ENCODE data around the gene EIPR1.

The EIPR1 gene

DNA sequence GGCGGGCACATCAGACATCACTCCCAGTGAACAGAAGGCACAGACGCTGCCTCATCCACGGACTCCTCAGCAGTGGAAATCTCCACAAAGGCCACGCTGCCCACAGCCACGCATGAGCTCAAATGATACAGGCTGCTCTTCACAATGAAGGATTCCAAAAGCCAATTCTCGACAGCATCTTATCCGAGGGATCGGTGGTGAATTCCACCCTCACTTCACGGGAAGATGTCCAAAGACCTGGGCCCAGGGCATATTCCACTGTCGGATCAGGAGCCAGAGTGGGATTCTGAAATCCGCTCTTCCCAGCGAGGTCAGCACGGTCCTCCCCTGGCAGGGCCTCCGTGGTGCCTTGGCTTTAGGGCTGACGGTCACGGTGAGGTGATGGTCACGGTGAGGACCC is 55.8 kb downstream of the EIPR1 start:
- Histone ChIP-seq H2BK15ac (replicated peaks; ENCODE audit: low read depth) (no peak overlapping the region), H3K18ac (ENCODE audit: low read length) (no peak overlapping the region), H3K9ac (ENCODE audit: low read length) (no peak overlapping the region), H3K27me3 (ENCODE audit: insufficient read depth, low read length, poor library complexity) (no peaks in the 10 kb centered on the region), H3K79me1 (ENCODE audit: low read length) (peaks cover 8% of the 10 kb centered on the region), H4K8ac (ENCODE audit: low read depth, low read length) (no peak overlapping the region), H3K23ac (ENCODE audit: low read length) (no peak overlapping the region), H3K56ac (ENCODE audit: low read length) (no peak overlapping the region), H2AK5ac (ENCODE audit: low read length) (no peak overlapping the region), H3K4ac (ENCODE audit: low read depth, low read length) (no peak overlapping the region), H2BK5ac (ENCODE audit: low read length) (no peak overlapping the region), H3K4me1 (ENCODE audit: control insufficient read depth, low read depth, low read length) (no peaks in the 10 kb centered on the region), H3K79me2 (ENCODE audit: control insufficient read depth, insufficient read depth, low read length) (no peaks in the 10 kb centered on the region), H2BK120ac (ENCODE audit: low read depth, low read length) (no peak overlapping the region), H3K27ac (ENCODE audit: low read depth, low read length) (no peak overlapping the region), H3K4me3 (ENCODE audit: low read length) (no peak overlapping the region), H4K5ac (ENCODE audit: low read length) (no peak overlapping the region), H3K36me3 (ENCODE audit: control insufficient read depth, insufficient read depth, low read length) (no peaks in the 10 kb centered on the region), H3K4me2 (ENCODE audit: low read length) (no peak overlapping the region)
- no CpG with 5 or more reads among the region's 17 CpGs for WGBS (ENCODE audit: extremely low coverage, insufficient coverage, low lambda C conversion rate)
- DNase-seq: no peak

DNA sequence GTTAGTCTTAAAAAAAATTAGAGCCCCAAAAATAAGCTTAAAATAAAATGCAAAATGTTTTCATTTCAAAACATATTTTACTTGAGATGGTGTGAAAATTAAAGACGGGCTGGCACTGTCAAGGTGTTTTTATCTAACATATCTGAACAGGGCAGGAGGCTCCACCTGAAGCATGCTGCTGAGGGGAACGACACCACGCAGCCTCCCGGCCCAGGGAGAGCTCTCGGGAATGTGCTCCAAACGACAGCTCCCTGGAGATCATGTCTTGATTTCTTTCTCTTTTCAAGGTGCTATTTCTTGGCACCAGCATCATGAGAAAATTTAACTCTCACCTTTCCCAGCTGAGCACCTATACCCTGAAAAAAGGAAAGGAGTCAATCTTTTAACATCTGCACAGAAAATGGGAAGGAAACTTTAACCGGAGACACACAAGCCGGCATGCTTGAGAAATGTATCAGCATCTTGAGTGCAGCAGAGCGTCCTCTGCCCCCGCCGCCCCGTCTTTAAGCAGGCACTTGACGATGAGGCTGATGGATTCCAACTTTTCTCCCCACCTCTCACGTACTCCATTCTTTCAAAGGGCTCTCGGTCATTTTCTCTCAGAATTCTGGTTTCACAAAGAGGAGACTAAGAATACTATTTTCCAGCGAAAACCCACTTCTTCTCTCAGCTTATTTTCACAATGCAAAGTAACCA is 56.6 kb downstream of the EIPR1 start:
- Histone ChIP-seq H4K5ac (ENCODE audit: low read length) (no peak overlapping the region), H3K27me3 (ENCODE audit: insufficient read depth, low read length, poor library complexity) (no peaks in the 10 kb centered on the region), H3K36me3 (ENCODE audit: control insufficient read depth, insufficient read depth, low read length) (no peaks in the 10 kb centered on the region), H3K79me2 (ENCODE audit: control insufficient read depth, insufficient read depth, low read length) (no peaks in the 10 kb centered on the region), H3K4me3 (ENCODE audit: low read length) (no peak overlapping the region), H2AK5ac (ENCODE audit: low read length) (no peak overlapping the region), H2BK5ac (ENCODE audit: low read length) (no peak overlapping the region), H3K56ac (ENCODE audit: low read length) (no peak overlapping the region), H3K23ac (ENCODE audit: low read length) (no peak overlapping the region), H3K18ac (ENCODE audit: low read length) (no peak overlapping the region), H3K27ac (ENCODE audit: low read depth, low read length) (no peak overlapping the region), H3K4me2 (ENCODE audit: low read length) (no peak overlapping the region), H3K79me1 (ENCODE audit: low read length) (peaks cover 9% of the 10 kb centered on the region), H3K9ac (ENCODE audit: low read length) (no peak overlapping the region), H4K8ac (ENCODE audit: low read depth, low read length) (no peak overlapping the region), H2BK15ac (replicated peaks; ENCODE audit: low read depth) (no peak overlapping the region), H2BK120ac (ENCODE audit: low read depth, low read length) (no peak overlapping the region), H3K4me1 (ENCODE audit: control insufficient read depth, low read depth, low read length) (no peaks in the 10 kb centered on the region), H3K4ac (ENCODE audit: low read depth, low read length) (no peak overlapping the region)
- no peak for DNase-seq
- WGBS (ENCODE audit: extremely low coverage, insufficient coverage, low lambda C conversion rate): no CpG with 5 or more reads among the region's 16 CpGs

GRCh38 chr2:3319745-3320566 is 57.7 kb downstream of the EIPR1 start:
- Histone ChIP-seq H3K9ac (ENCODE audit: low read length) (no peak overlapping the region), H3K79me1 (ENCODE audit: low read length) (peaks cover 9% of the 10 kb centered on the region), H4K5ac (ENCODE audit: low read length) (no peak overlapping the region), H3K23ac (ENCODE audit: low read length) (no peak overlapping the region), H2BK15ac (replicated peaks; ENCODE audit: low read depth) (no peak overlapping the region), H3K18ac (ENCODE audit: low read length) (no peak overlapping the region), H3K4me1 (ENCODE audit: control insufficient read depth, low read depth, low read length) (no peaks in the 10 kb centered on the region), H3K4me2 (ENCODE audit: low read length) (no peak overlapping the region), H3K79me2 (ENCODE audit: control insufficient read depth, insufficient read depth, low read length) (no peaks in the 10 kb centered on the region), H2BK5ac (ENCODE audit: low read length) (no peak overlapping the region), H3K36me3 (ENCODE audit: control insufficient read depth, insufficient read depth, low read length) (no peaks in the 10 kb centered on the region), H3K4ac (ENCODE audit: low read depth, low read length) (no peak overlapping the region), H2BK120ac (ENCODE audit: low read depth, low read length) (no peak overlapping the region), H4K8ac (ENCODE audit: low read depth, low read length) (no peak overlapping the region), H3K27ac (ENCODE audit: low read depth, low read length) (no peak overlapping the region), H3K56ac (ENCODE audit: low read length) (no peak overlapping the region), H3K4me3 (ENCODE audit: low read length) (no peak overlapping the region), H2AK5ac (ENCODE audit: low read length) (no peak overlapping the region), H3K27me3 (ENCODE audit: insufficient read depth, low read length, poor library complexity) (no peaks in the 10 kb centered on the region)
- no peak for DNase-seq
- no CpG with 5 or more reads among the region's 26 CpGs for WGBS (ENCODE audit: extremely low coverage, insufficient coverage, low lambda C conversion rate)

DNA sequence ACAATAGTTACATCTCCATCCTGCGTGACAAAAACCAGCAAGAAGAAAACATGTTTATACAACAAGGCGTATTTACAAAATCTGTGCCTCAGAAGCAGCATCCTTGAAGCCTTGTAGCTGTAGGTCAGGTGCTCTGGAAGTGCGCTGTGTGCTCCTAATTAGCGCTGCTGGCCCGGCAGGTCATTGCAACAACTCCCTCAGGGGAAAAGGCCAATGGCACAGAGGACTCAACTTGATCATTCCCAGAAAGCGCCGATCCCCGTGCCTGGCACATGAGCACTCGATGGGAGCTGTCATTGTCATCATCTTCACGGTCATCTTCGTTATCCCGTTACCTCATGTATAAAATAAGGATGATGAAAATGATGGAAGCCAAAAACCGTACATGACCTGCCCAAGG is 58.5 kb downstream of the EIPR1 start:
- H4K5ac ChIP-seq (ENCODE audit: low read length): no peak overlapping the region
- no peak overlapping the region for H4K8ac ChIP-seq (ENCODE audit: low read depth, low read length)
- H2BK5ac ChIP-seq (ENCODE audit: low read length): no peak overlapping the region
- no peak overlapping the region for H3K9ac ChIP-seq (ENCODE audit: low read length)
- H3K4me3 ChIP-seq (ENCODE audit: low read length): no peak overlapping the region
- no peak overlapping the region for H2AK5ac ChIP-seq (ENCODE audit: low read length)
- no peaks in the 10 kb centered on the region for H3K36me3 ChIP-seq (ENCODE audit: control insufficient read depth, insufficient read depth, low read length)
- no peaks in the 10 kb centered on the region for H3K4me1 ChIP-seq (ENCODE audit: control insufficient read depth, low read depth, low read length)
- no peak overlapping the region for H3K27ac ChIP-seq (ENCODE audit: low read depth, low read length)
- no peak overlapping the region for H2BK15ac ChIP-seq (replicated peaks; ENCODE audit: low read depth)
- H3K18ac ChIP-seq (ENCODE audit: low read length): no peak overlapping the region
- H3K79me2 ChIP-seq (ENCODE audit: control insufficient read depth, insufficient read depth, low read length): no peaks in the 10 kb centered on the region
- no peak overlapping the region for H3K23ac ChIP-seq (ENCODE audit: low read length)
- peaks cover 9% of the 10 kb centered on the region for H3K79me1 ChIP-seq (ENCODE audit: low read length)
- no peak overlapping the region for H3K56ac ChIP-seq (ENCODE audit: low read length)
- H3K4me2 ChIP-seq (ENCODE audit: low read length): no peak overlapping the region
- DNase-seq: no peak
- no peaks in the 10 kb centered on the region for H3K27me3 ChIP-seq (ENCODE audit: insufficient read depth, low read length, poor library complexity)
- H3K4ac ChIP-seq (ENCODE audit: low read depth, low read length): no peak overlapping the region
- no CpG with 5 or more reads among the region's 13 CpGs for WGBS (ENCODE audit: extremely low coverage, insufficient coverage, low lambda C conversion rate)
- H2BK120ac ChIP-seq (ENCODE audit: low read depth, low read length): no peak overlapping the region

DNA sequence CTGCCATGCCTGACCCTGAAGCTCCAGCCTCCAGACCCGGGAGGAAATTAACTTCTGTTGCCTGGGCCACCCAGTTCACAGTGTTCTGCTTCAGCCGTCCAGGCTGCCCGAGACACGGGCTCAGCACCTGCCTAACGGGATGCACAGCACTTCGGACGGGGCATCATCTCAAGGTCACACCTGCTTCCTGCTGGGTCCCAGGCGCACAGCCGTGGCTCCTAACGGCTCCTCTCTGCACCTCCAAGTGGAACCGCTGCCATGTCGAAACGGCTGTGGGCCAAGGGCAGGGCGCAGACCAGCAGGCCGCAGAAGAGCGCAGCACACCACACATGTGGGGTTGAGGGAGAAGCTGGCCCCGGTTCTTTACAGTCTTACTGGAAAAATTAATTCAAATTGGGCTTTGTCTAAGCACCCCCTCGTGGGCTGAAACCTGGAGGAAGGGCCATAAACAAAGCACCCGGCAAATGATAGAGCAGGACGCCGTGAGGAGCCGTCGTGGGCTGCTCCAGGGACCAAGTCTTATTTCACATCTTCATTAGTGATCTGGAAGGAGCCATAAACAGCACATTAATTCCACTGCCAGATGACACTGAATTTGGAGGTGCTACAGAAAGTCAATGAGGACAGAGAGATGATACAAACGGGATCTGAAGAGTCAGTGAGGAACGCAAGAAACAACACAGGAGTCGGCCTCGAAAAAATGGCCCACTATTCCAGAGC is 59.6 kb downstream of the EIPR1 start:
- Histone ChIP-seq H3K27ac (ENCODE audit: low read depth, low read length) (no peak overlapping the region), H4K8ac (ENCODE audit: low read depth, low read length) (no peak overlapping the region), H3K4me2 (ENCODE audit: low read length) (no peak overlapping the region), H3K4me3 (ENCODE audit: low read length) (no peak overlapping the region), H2BK15ac (replicated peaks; ENCODE audit: low read depth) (no peak overlapping the region), H3K9ac (ENCODE audit: low read length) (no peak overlapping the region), H3K79me1 (ENCODE audit: low read length) (peaks cover 9% of the 10 kb centered on the region), H3K23ac (ENCODE audit: low read length) (no peak overlapping the region), H3K56ac (ENCODE audit: low read length) (no peak overlapping the region), H2AK5ac (ENCODE audit: low read length) (no peak overlapping the region), H4K5ac (ENCODE audit: low read length) (no peak overlapping the region), H3K36me3 (ENCODE audit: control insufficient read depth, insufficient read depth, low read length) (no peaks in the 10 kb centered on the region), H3K79me2 (ENCODE audit: control insufficient read depth, insufficient read depth, low read length) (no peaks in the 10 kb centered on the region), H3K4ac (ENCODE audit: low read depth, low read length) (no peak overlapping the region), H3K4me1 (ENCODE audit: control insufficient read depth, low read depth, low read length) (no peaks in the 10 kb centered on the region), H2BK5ac (ENCODE audit: low read length) (no peak overlapping the region), H2BK120ac (ENCODE audit: low read depth, low read length) (no peak overlapping the region), H3K18ac (ENCODE audit: low read length) (no peak overlapping the region), H3K27me3 (ENCODE audit: insufficient read depth, low read length, poor library complexity) (no peaks in the 10 kb centered on the region)
- no CpG with 5 or more reads among the region's 27 CpGs for WGBS (ENCODE audit: extremely low coverage, insufficient coverage, low lambda C conversion rate)
- no peak for DNase-seq

Measured in mesendoderm (in vitro differentiated cells).